Measurements from ENCODE around the gene R3HDM4. TPM values are rescaled to one million over a fixed set of nuclear protein-coding genes. Genes with fewer than 3 reads are reported as not detected.
A peak's percentile ranks its signal among the peaks of the same experiment; 100 is the strongest.

R3HDM4 gene
- total RNA-seq, 1 experiment from 2014 or later, result 55.8 TPM

DNA sequence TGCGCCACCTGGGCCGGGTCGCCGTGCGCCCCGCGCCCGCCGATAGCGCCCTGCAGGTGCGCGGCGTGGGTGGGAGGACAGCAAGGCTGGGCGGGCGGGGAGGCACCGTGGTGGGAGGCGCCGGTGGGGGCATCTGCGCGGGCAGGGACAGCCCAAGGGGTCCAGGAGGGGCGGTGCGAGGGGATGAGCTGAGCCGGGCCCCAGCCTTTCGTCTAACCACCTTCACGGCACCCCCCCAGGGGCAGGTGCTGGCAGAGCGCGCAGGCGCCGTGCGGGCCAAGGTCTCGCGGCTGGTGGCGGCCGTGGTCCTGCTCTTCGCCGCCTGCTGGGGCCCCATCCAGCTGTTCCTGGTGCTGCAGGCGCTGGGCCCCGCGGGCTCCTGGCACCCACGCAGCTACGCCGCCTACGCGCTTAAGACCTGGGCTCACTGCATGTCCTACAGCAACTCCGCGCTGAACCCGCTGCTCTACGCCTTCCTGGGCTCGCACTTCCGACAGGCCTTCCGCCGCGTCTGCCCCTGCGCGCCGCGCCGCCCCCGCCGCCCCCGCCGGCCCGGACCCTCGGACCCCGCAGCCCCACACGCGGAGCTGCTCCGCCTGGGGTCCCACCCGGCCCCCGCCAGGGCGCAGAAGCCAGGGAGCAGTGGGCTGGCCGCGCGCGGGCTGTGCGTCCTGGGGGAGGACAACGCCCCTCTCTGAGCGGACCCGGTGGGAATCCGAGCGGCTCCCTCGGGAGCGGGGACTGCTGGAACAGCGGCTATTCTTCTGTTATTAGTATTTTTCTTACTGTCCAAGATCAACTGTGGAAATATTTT lies 7.2 kb upstream of the R3HDM4 start:
- H3K9me3 ChIP-seq (ENCODE audit: insufficient read depth, low read depth), result no peaks in the 10 kb centered on the region
- H3K27me3 ChIP-seq (ENCODE audit: insufficient read depth, low read depth), result peaks cover 21% of the 10 kb centered on the region
- no peaks in the 10 kb centered on the region for H3K9me2 ChIP-seq (ENCODE audit: insufficient read depth)
- no peak overlapping the region for H3K27ac ChIP-seq
- peak overlapping the region; percentile 68; the same call in 1 of the 2 replicates for H2AFZ ChIP-seq
- no peaks in the 10 kb centered on the region; the same call in 1 of the 2 replicates for H3K4me1 ChIP-seq (replicated peaks; ENCODE audit: insufficient read depth)
- peaks cover 18% of the 10 kb centered on the region; the same call in 1 of the 2 replicates for H3F3A ChIP-seq (ENCODE audit: insufficient read depth, low read depth)
- POLR2A ChIA-PET (ENCODE audit: unreplicated experiment), result no interaction called here
- H3K4me3 ChIP-seq, result peak overlapping the region; percentile 55
- H4K20me1 ChIP-seq (ENCODE audit: insufficient read depth), result no peaks in the 10 kb centered on the region
- intact Hi-C loops (cut with micrococcal nuclease; ENCODE audit: unreplicated experiment), result loop anchor here (10.0 kb wide), 2 partner anchors 255 to 345 kb away; partner anchors contain the start of genes BSG and RNF126
- DNase-seq, result peak in 1 of 2 experiments; percentile 59
- H3K36me3 ChIP-seq (ENCODE audit: low read depth), result no peaks in the 10 kb centered on the region
- TF ChIP-seq, protein P1, sequence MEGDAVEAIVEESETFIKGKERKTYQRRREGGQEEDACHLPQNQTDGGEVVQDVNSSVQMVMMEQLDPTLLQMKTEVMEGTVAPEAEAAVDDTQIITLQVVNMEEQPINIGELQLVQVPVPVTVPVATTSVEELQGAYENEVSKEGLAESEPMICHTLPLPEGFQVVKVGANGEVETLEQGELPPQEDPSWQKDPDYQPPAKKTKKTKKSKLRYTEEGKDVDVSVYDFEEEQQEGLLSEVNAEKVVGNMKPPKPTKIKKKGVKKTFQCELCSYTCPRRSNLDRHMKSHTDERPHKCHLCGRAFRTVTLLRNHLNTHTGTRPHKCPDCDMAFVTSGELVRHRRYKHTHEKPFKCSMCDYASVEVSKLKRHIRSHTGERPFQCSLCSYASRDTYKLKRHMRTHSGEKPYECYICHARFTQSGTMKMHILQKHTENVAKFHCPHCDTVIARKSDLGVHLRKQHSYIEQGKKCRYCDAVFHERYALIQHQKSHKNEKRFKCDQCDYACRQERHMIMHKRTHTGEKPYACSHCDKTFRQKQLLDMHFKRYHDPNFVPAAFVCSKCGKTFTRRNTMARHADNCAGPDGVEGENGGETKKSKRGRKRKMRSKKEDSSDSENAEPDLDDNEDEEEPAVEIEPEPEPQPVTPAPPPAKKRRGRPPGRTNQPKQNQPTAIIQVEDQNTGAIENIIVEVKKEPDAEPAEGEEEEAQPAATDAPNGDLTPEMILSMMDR (conservative IDR thresholded peaks at IDR 0.05), result no peak
- TF ChIP-seq EZH2 (IDR thresholded peaks at IDR 0.05; ENCODE audit: low read depth), result no peak
- H3K4me2 ChIP-seq, result peak overlapping the region; percentile 86
- BruUV-seq (replicated peaks), result no TSS peak
- H3K79me2 ChIP-seq (ENCODE audit: low read depth), result no peaks in the 10 kb centered on the region
- CTCF ChIA-PET, result no interaction called here

DNA sequence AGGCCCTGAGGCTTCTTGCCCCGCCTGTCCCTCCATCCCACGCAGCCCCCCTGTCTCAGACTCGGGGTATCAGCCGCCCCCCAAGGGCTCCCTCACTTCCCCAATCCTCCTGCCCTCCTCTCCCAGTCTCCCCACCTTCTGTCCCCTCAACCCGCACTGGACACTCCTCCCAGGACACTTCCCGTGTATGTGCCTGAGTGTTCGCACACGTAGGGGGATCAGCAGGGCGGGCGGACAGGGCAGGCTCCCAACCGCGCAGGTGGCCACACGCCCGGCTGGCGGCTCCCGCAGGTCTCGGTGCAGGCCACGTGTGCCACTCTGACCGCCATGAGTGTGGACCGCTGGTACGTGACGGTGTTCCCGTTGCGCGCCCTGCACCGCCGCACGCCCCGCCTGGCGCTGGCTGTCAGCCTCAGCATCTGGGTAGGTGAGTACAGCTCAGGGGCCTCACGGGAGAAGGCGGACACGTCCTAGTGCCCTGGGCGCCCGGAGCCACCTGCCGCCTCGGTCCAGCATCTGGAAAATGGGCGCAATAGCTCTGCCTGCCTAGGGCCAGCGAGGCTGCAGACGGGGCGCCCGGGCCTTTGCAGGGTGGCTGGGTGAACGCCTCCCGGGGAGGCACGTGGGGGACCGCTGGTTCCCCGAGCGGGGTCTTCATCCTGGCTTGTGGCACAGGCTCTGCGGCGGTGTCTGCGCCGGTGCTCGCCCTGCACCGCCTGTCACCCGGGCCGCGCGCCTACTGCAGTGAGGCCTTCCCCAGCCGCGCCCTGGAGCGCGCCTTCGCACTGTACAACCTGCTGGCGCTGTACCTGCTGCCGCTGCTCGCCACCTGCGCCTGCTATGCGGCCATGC lies 6.4 kb upstream of the R3HDM4 start:
- Histone ChIP-seq H3K36me3 (ENCODE audit: low read depth) (no peaks in the 10 kb centered on the region), H2AFZ (peak overlapping the region; percentile 68; the same call in 1 of the 2 replicates), H3F3A (ENCODE audit: insufficient read depth, low read depth) (peaks cover 25% of the 10 kb centered on the region; the same call in 1 of the 2 replicates), H4K20me1 (ENCODE audit: insufficient read depth) (no peaks in the 10 kb centered on the region), H3K27ac (no peak overlapping the region), H3K4me3 (peak overlapping the region; percentile 55), H3K9me3 (ENCODE audit: insufficient read depth, low read depth) (no peaks in the 10 kb centered on the region), H3K4me1 (replicated peaks; ENCODE audit: insufficient read depth) (no peaks in the 10 kb centered on the region; the same call in 1 of the 2 replicates), H3K27me3 (ENCODE audit: insufficient read depth, low read depth) (peaks cover 21% of the 10 kb centered on the region), H3K9me2 (ENCODE audit: insufficient read depth) (no peaks in the 10 kb centered on the region), H3K4me2 (peak overlapping the region; percentile 86), H3K79me2 (ENCODE audit: low read depth) (no peaks in the 10 kb centered on the region)
- DNase-seq, result peak in 1 of 2 experiments; percentile 58
- ChIA-PET CTCF (no interaction called here), POLR2A (ENCODE audit: unreplicated experiment) (interaction anchor here (0.5 kb wide), 1 partner anchor 68 kb away, joined by 9 read pairs; the partner anchor contains the start of gene ELANE)
- intact Hi-C loops (cut with micrococcal nuclease; ENCODE audit: unreplicated experiment), result loop anchor here (1.0 to 10.0 kb wide), 3 partner anchors 36 to 345 kb away; partner anchors contain the start of genes BSG and RNF126
- TF ChIP-seq, protein P1 (conservative IDR thresholded peaks at IDR 0.05), result no peak
- 0 out of 2 replicates have a peak, but pooled peaks have one; percentile 58 for TF ChIP-seq EZH2 (IDR thresholded peaks at IDR 0.05; ENCODE audit: low read depth)
- BruUV-seq (replicated peaks), result no TSS peak

All from PC-9 (cell line).